SW 1271 (cell line): ENCODE data around the gene OR6K6.

ENCODE experiments used
- DNase-seq, 2 experiments: peaks; one replicate each; lab custom pipeline; 2025; lab: John Stamatoyannopoulos, UW

OR6K6 gene

GRCh38 chr1:158801396-158801795, 46.9 kb downstream of the OR6K6 start:
- DNase-seq = no peak

- DNase-seq = no peak
Observed at GRCh38 chr1:158803678-158804077, 49.2 kb downstream of the OR6K6 start.
